ENCODE measurements around the gene EHD4. TPM values are rescaled to one million over a fixed set of nuclear protein-coding genes. Genes with fewer than 3 reads are reported as not detected.

EHD4 gene
- total RNA-seq, 4 donors from 2014 or later = 13.2 to 31.5 (median 22.0) TPM

GRCh38 chr15:41939986-41940385 is 32.4 kb downstream of the EHD4 start:
- H3K4me3 ChIP-seq = no peak overlapping the region
- H3K27me3 ChIP-seq = no peaks in the 10 kb centered on the region
- peak overlapping the region in 1 of 4 donors; percentile 34 for H3K27ac ChIP-seq
- no peak for DNase-seq (ENCODE audit: low spot score in 2 of 2)
- peaks cover 0 to 40% (median 18%) of the 10 kb centered on the region in 4 donors for H3K4me1 ChIP-seq
- H3K36me3 ChIP-seq = peaks cover 0 to 22% (median 0%) of the 10 kb centered on the region in 3 donors
- TF ChIP-seq POLR2A (IDR thresholded peaks at IDR 0.05) (no peak), EP300 (IDR thresholded peaks at IDR 0.05) (no peak)
- TF ChIP-seq, protein P1, sequence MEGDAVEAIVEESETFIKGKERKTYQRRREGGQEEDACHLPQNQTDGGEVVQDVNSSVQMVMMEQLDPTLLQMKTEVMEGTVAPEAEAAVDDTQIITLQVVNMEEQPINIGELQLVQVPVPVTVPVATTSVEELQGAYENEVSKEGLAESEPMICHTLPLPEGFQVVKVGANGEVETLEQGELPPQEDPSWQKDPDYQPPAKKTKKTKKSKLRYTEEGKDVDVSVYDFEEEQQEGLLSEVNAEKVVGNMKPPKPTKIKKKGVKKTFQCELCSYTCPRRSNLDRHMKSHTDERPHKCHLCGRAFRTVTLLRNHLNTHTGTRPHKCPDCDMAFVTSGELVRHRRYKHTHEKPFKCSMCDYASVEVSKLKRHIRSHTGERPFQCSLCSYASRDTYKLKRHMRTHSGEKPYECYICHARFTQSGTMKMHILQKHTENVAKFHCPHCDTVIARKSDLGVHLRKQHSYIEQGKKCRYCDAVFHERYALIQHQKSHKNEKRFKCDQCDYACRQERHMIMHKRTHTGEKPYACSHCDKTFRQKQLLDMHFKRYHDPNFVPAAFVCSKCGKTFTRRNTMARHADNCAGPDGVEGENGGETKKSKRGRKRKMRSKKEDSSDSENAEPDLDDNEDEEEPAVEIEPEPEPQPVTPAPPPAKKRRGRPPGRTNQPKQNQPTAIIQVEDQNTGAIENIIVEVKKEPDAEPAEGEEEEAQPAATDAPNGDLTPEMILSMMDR (IDR thresholded peaks at IDR 0.05) = no peak
- H3K9me3 ChIP-seq = no peaks in the 10 kb centered on the region
- WGBS, 2 donors = 92 to 93% methylated on average over 9 of the region's 9 CpGs

DNA sequence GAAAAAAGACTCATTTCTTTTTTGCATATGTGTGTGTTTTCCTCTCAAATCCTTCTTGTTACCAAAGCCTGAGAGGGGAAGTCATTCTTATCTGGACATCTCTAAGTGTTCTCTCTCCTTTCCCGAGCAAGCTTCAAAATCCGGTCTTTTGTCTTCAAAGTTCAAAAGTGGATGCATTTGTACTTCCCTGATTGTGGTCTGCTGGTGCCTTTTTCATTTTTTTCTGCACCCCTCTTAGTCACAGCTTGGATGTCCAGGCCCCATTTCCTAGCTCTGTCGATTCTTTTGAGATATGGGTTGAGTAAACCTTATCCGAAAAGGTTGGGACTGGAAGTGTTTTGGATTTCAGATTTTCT is 34.8 kb downstream of the EHD4 start:
- 69 to 76% methylated on average over 4 of the region's 4 CpGs for WGBS, 2 donors
- no peaks in the 10 kb centered on the region for H3K9me3 ChIP-seq
- H3K4me3 ChIP-seq = no peak overlapping the region
- no peaks in the 10 kb centered on the region for H3K27me3 ChIP-seq
- H3K27ac ChIP-seq = peak overlapping the region in 3 of 4 donors; percentile 46 to 54 (median 52)
- peaks cover 0 to 21% (median 0%) of the 10 kb centered on the region in 3 donors for H3K36me3 ChIP-seq
- TF ChIP-seq POLR2A (IDR thresholded peaks at IDR 0.05) = no peak
- TF ChIP-seq EP300 (IDR thresholded peaks at IDR 0.05) = no peak
- TF ChIP-seq, protein P1 (IDR thresholded peaks at IDR 0.05) = no peak
- DNase-seq (ENCODE audit: low spot score in 2 of 2) = no peak
- peaks cover 0 to 38% (median 18%) of the 10 kb centered on the region in 4 donors for H3K4me1 ChIP-seq

GRCh38 chr15:41936649-41937567 is 35.4 kb downstream of the EHD4 start:
- Histone ChIP-seq H3K27me3 (no peaks in the 10 kb centered on the region), H3K4me3 (no peak overlapping the region), H3K36me3 (peaks cover 0 to 14% (median 0%) of the 10 kb centered on the region in 3 donors), H3K27ac (peak overlapping the region in 3 of 4 donors; percentile 46 to 54 (median 52)), H3K4me1 (peaks cover 0 to 43% (median 20%) of the 10 kb centered on the region in 4 donors), H3K9me3 (no peaks in the 10 kb centered on the region)
- DNase-seq (ENCODE audit: low spot score in 2 of 2) = no peak
- TF ChIP-seq EP300 (IDR thresholded peaks at IDR 0.05) (peak in 1 of 2 donors; percentile 56), POLR2A (IDR thresholded peaks at IDR 0.05) (no peak)
- WGBS, 2 donors = 70 to 72% methylated on average over 19 of the region's 19 CpGs

GRCh38 chr15:41936155-41936554 is 36.2 kb downstream of the EHD4 start:
- Histone ChIP-seq H3K36me3 (peaks cover 0 to 9% (median 0%) of the 10 kb centered on the region in 3 donors), H3K27ac (peak overlapping the region in 2 of 4 donors; percentile 10 to 32), H3K4me1 (peaks cover 0 to 46% (median 21%) of the 10 kb centered on the region in 4 donors), H3K27me3 (no peaks in the 10 kb centered on the region), H3K9me3 (no peaks in the 10 kb centered on the region), H3K4me3 (no peak overlapping the region)
- DNase-seq (ENCODE audit: low spot score in 2 of 2) = no peak
- TF ChIP-seq, protein P1 (IDR thresholded peaks at IDR 0.05) = no peak
- TF ChIP-seq POLR2A (IDR thresholded peaks at IDR 0.05) (no peak), EP300 (IDR thresholded peaks at IDR 0.05) (no peak)
- WGBS, 2 donors = 93 to 94% methylated on average over 3 of the region's 3 CpGs

- no peak for DNase-seq (ENCODE audit: low spot score in 2 of 2)
- TF ChIP-seq EP300 (IDR thresholded peaks at IDR 0.05) (no peak), POLR2A (IDR thresholded peaks at IDR 0.05) (no peak)
- TF ChIP-seq, protein P1 (IDR thresholded peaks at IDR 0.05) = no peak
- H3K4me3 ChIP-seq = no peak overlapping the region
- WGBS, 2 donors = 76 to 90% methylated on average over 5 of the region's 5 CpGs
- H3K27ac ChIP-seq = peak overlapping the region in 3 of 4 donors; percentile 10 to 70 (median 41)
- H3K36me3 ChIP-seq = peaks cover 0 to 8% (median 0%) of the 10 kb centered on the region in 3 donors
- no peaks in the 10 kb centered on the region for H3K9me3 ChIP-seq
- H3K27me3 ChIP-seq = no peaks in the 10 kb centered on the region
- H3K4me1 ChIP-seq = peaks cover 0 to 52% (median 27%) of the 10 kb centered on the region in 4 donors
Observed at GRCh38 chr15:41935566-41936020, 36.8 kb downstream of the EHD4 start.
